HFFc6 (cell line): ENCODE results near the gene GAS2. TPM values are rescaled to one million over a fixed set of nuclear protein-coding genes. Genes with fewer than 3 reads are reported as not detected.

Experiments used
- DNase-seq: peaks from one replicate; pipeline ENCODE4 v3.0.0-alpha.2; 2018
- H3K27ac Mint-ChIP-seq: 2 replicates; pipeline ENCODE4 v1.8.0; 2020; ENCODE audit warnings: mild to moderate bottlenecking, mixed read lengths
- H3K27me3 Mint-ChIP-seq: 2 replicates; pipeline ENCODE4 v1.8.0; 2021; ENCODE audit warnings: mild to moderate bottlenecking, moderate library complexity, mixed read lengths; ENCODE audit not compliant: insufficient read depth
- H3K36me3 Mint-ChIP-seq: 2 replicates; pipeline ENCODE4 v1.8.0; 2021; ENCODE audit warnings: low read depth, mixed read lengths
- H3K4me1 Mint-ChIP-seq: 2 replicates; pipeline ENCODE4 v1.8.0; 2020; ENCODE audit warnings: low read depth, mixed read lengths
- H3K4me3 Mint-ChIP-seq: 2 replicates; pipeline ENCODE4 v1.8.0; 2020; ENCODE audit warnings: mild to moderate bottlenecking, moderate library complexity, mixed read lengths
- H3K9me3 Mint-ChIP-seq: 2 replicates; pipeline ENCODE4 v1.8.0; 2020; ENCODE audit warnings: mild to moderate bottlenecking, mixed read lengths
- CTCF ChIP-seq: fragments of 200-600 bp; sonication (generic); IDR thresholded peaks from 2 replicates; pipeline ENCODE4 v1.5.0; 2021; ENCODE audit warnings: antibody characterized with exemption, mild to moderate bottlenecking
- total RNA-seq, 6 experiments: library from RNA; stranded (reverse); fragmentation: NEBNext Ultra II Directional; extraction: Animal tissue kit (Norgen Biotek cat#: 25700); gene quantifications; 2 replicates in 1 of 6; 3 replicates in 5 of 6; pipeline ENCODE4 v1.2.3, GENCODE V29; 2021

The GAS2 gene
- total RNA-seq, 6 experiments from 2014 or later, result 0.30 to 0.57 (median 0.43) TPM

- no peak overlapping the region for H3K27ac Mint-ChIP-seq
- DNase-seq, result no peak
- no peaks in the 10 kb centered on the region; the same call in 1 of the 2 replicates for H3K27me3 Mint-ChIP-seq
- no peaks in the 10 kb centered on the region for H3K36me3 Mint-ChIP-seq
- no peaks in the 10 kb centered on the region for H3K4me1 Mint-ChIP-seq
- H3K9me3 Mint-ChIP-seq, result peaks cover 1% of the 10 kb centered on the region
- no peak for TF ChIP-seq CTCF
- no peak overlapping the region for H3K4me3 Mint-ChIP-seq
Observed at GRCh38 chr11:22779850-22780249, 113.4 kb downstream of the GAS2 start.

- Mint-ChIP-seq H3K27me3 (no peaks in the 10 kb centered on the region; the same call in 1 of the 2 replicates), H3K9me3 (no peaks in the 10 kb centered on the region), H3K4me1 (no peaks in the 10 kb centered on the region), H3K27ac (no peak overlapping the region), H3K4me3 (no peak overlapping the region), H3K36me3 (no peaks in the 10 kb centered on the region)
- TF ChIP-seq CTCF, result no peak
- DNase-seq, result no peak
Observed at GRCh38 chr11:22780952-22781593, 114.7 kb downstream of the GAS2 start.

DNA sequence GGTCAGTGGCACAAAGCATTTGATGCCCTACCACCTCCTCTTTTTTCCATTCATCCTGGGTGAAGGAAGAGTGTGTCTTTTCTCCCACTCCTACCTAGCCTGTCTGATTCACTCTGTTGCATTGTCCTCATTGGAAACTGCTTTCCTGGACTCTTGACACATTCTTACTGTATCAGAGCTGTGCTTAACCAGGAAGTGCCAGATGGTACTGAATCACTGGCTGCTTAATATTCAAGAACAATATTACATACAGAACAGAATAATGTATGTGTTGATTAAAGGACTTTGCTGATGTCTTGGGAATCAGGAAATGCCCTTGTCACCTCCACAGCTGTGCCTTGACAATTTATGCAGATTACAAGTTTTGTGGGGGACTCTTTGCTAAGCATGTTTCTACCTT lies 118.8 kb downstream of the GAS2 start:
- H3K9me3 Mint-ChIP-seq, result no peaks in the 10 kb centered on the region
- H3K4me1 Mint-ChIP-seq, result no peaks in the 10 kb centered on the region
- H3K27me3 Mint-ChIP-seq, result no peaks in the 10 kb centered on the region; the same call in 1 of the 2 replicates
- TF ChIP-seq CTCF, result no peak
- no peak overlapping the region for H3K27ac Mint-ChIP-seq
- no peaks in the 10 kb centered on the region for H3K36me3 Mint-ChIP-seq
- no peak overlapping the region for H3K4me3 Mint-ChIP-seq
- no peak for DNase-seq

DNA sequence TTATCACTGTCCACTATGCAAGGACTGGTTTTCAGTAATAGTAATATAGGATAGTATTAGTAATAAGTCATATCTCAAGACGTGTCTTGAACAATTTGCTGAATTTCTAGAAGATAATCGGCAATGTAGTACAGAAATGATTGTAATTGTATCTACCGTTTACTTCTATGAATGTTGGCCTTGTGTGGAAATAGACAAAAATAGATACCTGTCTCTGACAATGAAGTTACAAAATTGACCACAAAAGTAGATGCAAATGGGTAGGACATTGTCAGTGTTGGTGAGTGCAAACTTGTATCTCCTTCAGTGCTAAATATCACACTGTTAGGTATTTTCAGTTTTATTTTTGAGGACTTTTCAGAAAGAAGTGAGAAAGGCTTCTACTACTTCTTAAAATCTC lies 120.1 kb downstream of the GAS2 start:
- DNase-seq, result no peak
- Mint-ChIP-seq H3K27ac (no peak overlapping the region), H3K27me3 (no peaks in the 10 kb centered on the region; the same call in 1 of the 2 replicates), H3K9me3 (no peaks in the 10 kb centered on the region), H3K36me3 (no peaks in the 10 kb centered on the region), H3K4me3 (no peak overlapping the region), H3K4me1 (no peaks in the 10 kb centered on the region)
- TF ChIP-seq CTCF, result no peak

DNA sequence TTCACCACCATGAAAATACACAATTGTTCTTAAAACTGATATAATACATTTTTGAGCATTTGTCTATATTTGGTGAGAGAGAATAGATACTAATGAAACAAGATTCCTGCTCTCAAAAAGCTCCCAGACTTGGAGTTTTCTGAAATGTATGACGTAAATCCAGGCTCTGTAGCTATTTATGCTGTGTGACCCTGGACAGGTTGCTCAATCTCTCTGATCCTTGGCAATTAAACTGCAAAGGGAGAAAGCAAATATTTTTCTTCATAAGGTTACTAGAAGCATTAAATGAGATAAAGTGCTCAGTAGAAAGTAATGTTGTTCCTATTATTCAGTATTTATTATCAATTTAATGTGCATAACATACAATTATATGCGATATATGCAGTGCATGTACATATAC lies 120.6 kb downstream of the GAS2 start:
- Mint-ChIP-seq H3K9me3 (no peaks in the 10 kb centered on the region), H3K4me1 (no peaks in the 10 kb centered on the region), H3K4me3 (no peak overlapping the region), H3K27me3 (no peaks in the 10 kb centered on the region; the same call in 1 of the 2 replicates), H3K36me3 (no peaks in the 10 kb centered on the region), H3K27ac (no peak overlapping the region)
- TF ChIP-seq CTCF, result no peak
- no peak for DNase-seq
